Heart left ventricle (tissue), 13 donors: ENCODE data around the gene SLCO3A1.

Experiments
- POLR2A ChIP-seq, 2 donors: fragments of 450-650 bp; IDR thresholded peaks; one replicate each; pipeline ENCODE4 v1.6.1; 2017; ENCODE audit warnings: antibody characterized with exemption in 2 of 2, mild to moderate bottlenecking in 2 of 2, moderate library complexity in 2 of 2
- TF ChIP-seq, protein P1 (sequence below), 12 donors: fragments of 200-600 bp; sonication (generic) in 4 of 12; IDR thresholded peaks; one replicate each; pipeline versions ENCODE4 v1.5.0 to v1.8.0; 2018 to 2022; ENCODE audit warnings: antibody characterized with exemption in 12 of 12, mild to moderate bottlenecking in 5 of 12
- donor health status: ischemic (EF 13 %, LVEDD 7.1; RV severe dilation, severe dysfunction).
- donor health status: DM: no; HTN: yes; CAD: no.
- donor health status: DM: no; HTN: no; CAD: no.
- donor health status: ischemic (EF 25% LVEDD 6.9; RV normal size, moderate dysfunction).
- donor health status: ischemic (EF 25% LVEDD 5.7; RV mildly dilated, moderate dysfunction).
- donor health status: ischemic (EF 35%, LVEDD 5.7; RV mildly dilated, moderate dysfunction).
- donor health status: nonischemic (EF 11% LVEDD 7.7; RV severe dilation, severe dysfunction).
- donor health status: DM: yes; HTN: yes; CAD: no.
- donor health status: PGD.
- donor health status: ischemic (EF 29% LVEDD 5.4; RV normal size, mild dysfunction).
- donor health status: nonischemic (EF 23%, LVEDD 6.1; RV moderate dilation, normal function).

DNA sequence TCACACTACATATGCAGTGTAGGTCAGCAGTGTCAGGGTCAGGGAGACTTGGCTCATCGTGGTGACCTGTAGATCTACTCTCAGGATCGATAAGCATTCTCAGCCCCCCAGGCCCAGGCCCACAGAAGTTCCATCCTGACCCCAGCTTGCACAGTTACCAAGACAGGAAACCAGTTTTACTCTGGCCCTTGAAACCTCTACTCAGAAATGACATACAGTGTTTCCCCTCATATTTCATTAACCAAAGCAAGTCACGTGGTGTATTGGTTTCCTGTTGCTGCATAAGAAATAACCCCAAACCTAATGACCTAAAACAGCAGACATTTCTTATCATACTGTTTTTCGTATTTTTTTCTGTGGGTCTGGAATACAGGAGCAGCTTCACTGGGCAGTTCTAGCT is 242.2 kb downstream of the SLCO3A1 start:
- TF ChIP-seq, protein P1, sequence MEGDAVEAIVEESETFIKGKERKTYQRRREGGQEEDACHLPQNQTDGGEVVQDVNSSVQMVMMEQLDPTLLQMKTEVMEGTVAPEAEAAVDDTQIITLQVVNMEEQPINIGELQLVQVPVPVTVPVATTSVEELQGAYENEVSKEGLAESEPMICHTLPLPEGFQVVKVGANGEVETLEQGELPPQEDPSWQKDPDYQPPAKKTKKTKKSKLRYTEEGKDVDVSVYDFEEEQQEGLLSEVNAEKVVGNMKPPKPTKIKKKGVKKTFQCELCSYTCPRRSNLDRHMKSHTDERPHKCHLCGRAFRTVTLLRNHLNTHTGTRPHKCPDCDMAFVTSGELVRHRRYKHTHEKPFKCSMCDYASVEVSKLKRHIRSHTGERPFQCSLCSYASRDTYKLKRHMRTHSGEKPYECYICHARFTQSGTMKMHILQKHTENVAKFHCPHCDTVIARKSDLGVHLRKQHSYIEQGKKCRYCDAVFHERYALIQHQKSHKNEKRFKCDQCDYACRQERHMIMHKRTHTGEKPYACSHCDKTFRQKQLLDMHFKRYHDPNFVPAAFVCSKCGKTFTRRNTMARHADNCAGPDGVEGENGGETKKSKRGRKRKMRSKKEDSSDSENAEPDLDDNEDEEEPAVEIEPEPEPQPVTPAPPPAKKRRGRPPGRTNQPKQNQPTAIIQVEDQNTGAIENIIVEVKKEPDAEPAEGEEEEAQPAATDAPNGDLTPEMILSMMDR (IDR thresholded peaks at IDR 0.05) = no peak
- no peak for TF ChIP-seq POLR2A (IDR thresholded peaks at IDR 0.05)
